Neutrophil (primary cell): ENCODE measurements around the gene PPL.

Source experiments
- H3K27ac ChIP-seq: fragments of 200-600 bp; sonication (generic); 2 replicates; pipeline ENCODE4 v1.5.1; 2016; ENCODE audit warnings: mild to moderate bottlenecking, moderate library complexity
- H3K27me3 ChIP-seq: fragments of 200-600 bp; sonication (generic); 2 replicates; pipeline ENCODE4 v1.6.0; 2016; ENCODE audit warnings: mild to moderate bottlenecking
- H3K36me3 ChIP-seq: fragments of 200-600 bp; sonication (generic); 2 replicates; pipeline ENCODE4 v1.5.1; 2017
- H3K4me1 ChIP-seq, 2 experiments: fragments of 200-600 bp in 1 of 2; sonication (generic) in 1 of 2; 1 replicate in 1 of 2; 2 replicates in 1 of 2; pipeline versions ENCODE4 v1.5.1 to v1.6.1; 2013 to 2016; ENCODE audit warnings: low read depth in 1 of 2, low read length in 1 of 2, mild to moderate bottlenecking in 1 of 2, moderate library complexity in 1 of 2; ENCODE audit not compliant: control insufficient read depth in 1 of 2, insufficient read depth in 1 of 2
- H3K4me3 ChIP-seq, 2 experiments: fragments of 200-600 bp in 1 of 2; sonication (generic) in 1 of 2; 1 replicate in 1 of 2; 2 replicates in 1 of 2; pipeline ENCODE4 v1.5.1; 2013 to 2016; ENCODE audit warnings: low read depth in 1 of 2, low read length in 1 of 2, mild to moderate bottlenecking in 1 of 2, moderate library complexity in 1 of 2
- H3K9me3 ChIP-seq: fragments of 200-600 bp; sonication (generic); 2 replicates; pipeline ENCODE4 v1.5.1; 2016
- TF ChIP-seq, protein P1 (sequence below): fragments of 200-600 bp; sonication (generic); IDR thresholded peaks from 2 replicates; pipeline ENCODE4 v1.5.1; 2016; ENCODE audit warnings: antibody characterized with exemption

Gene PPL

DNA sequence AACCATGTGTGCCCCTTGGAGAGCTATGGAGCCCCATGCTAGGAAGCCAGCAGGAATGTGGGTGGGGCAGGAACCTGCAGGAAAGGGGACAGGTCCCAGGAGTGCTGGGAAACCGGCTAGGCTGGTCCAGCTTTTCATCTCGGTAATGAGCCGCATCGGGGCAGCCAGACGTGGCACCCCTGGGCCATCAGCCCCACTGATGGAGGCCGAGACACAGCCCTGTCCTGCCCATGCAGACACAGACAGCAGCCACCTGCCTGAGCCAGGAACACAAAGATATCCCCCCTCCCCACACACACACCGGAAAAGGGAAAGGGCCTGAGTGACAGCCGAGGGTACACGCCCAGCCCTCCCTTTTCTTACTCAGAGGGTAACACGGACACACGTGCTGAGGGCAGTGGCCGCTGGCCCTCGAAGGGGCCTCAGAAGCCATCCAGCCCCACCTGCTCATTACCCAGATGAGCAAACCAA lies 18.1 kb downstream of the PPL start:
- H3K27ac ChIP-seq = no peak overlapping the region
- no peaks in the 10 kb centered on the region for H3K9me3 ChIP-seq
- no peaks in the 10 kb centered on the region for H3K4me1 ChIP-seq
- peaks cover 11% of the 10 kb centered on the region for H3K27me3 ChIP-seq
- H3K4me3 ChIP-seq = no peak overlapping the region
- H3K36me3 ChIP-seq = no peaks in the 10 kb centered on the region
- TF ChIP-seq, protein P1, sequence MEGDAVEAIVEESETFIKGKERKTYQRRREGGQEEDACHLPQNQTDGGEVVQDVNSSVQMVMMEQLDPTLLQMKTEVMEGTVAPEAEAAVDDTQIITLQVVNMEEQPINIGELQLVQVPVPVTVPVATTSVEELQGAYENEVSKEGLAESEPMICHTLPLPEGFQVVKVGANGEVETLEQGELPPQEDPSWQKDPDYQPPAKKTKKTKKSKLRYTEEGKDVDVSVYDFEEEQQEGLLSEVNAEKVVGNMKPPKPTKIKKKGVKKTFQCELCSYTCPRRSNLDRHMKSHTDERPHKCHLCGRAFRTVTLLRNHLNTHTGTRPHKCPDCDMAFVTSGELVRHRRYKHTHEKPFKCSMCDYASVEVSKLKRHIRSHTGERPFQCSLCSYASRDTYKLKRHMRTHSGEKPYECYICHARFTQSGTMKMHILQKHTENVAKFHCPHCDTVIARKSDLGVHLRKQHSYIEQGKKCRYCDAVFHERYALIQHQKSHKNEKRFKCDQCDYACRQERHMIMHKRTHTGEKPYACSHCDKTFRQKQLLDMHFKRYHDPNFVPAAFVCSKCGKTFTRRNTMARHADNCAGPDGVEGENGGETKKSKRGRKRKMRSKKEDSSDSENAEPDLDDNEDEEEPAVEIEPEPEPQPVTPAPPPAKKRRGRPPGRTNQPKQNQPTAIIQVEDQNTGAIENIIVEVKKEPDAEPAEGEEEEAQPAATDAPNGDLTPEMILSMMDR = no peak

DNA sequence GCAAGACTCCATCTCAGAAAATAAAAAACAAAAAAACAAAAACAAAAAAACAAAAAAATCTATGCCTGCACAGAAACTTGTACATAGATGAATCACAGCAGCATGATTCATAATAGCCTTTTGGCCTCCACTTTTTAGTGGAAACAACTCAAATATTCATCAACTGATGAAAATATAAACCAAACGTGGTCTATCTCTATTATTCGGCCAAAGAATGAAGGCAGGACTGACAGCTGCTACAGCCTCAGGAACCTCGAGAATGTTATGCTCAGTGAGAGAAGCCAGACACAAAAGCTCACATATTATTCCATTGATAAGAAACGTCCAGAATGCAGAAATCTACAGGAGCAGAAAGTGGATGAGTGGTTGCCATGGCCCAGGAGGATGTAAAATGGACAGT lies 19.8 kb downstream of the PPL start:
- TF ChIP-seq, protein P1 = no peak
- no peaks in the 10 kb centered on the region for H3K27me3 ChIP-seq
- H3K4me3 ChIP-seq = no peak overlapping the region
- H3K36me3 ChIP-seq = no peaks in the 10 kb centered on the region
- H3K27ac ChIP-seq = no peak overlapping the region
- H3K4me1 ChIP-seq = no peaks in the 10 kb centered on the region
- H3K9me3 ChIP-seq = no peaks in the 10 kb centered on the region

GRCh38 chr16:4915226-4915761 lies 21.7 kb downstream of the PPL start:
- Histone ChIP-seq H3K36me3 (no peaks in the 10 kb centered on the region), H3K4me1 (no peaks in the 10 kb centered on the region), H3K27ac (no peak overlapping the region), H3K27me3 (peaks cover 4% of the 10 kb centered on the region), H3K4me3 (no peak overlapping the region), H3K9me3 (no peaks in the 10 kb centered on the region)
- TF ChIP-seq, protein P1 = no peak

DNA sequence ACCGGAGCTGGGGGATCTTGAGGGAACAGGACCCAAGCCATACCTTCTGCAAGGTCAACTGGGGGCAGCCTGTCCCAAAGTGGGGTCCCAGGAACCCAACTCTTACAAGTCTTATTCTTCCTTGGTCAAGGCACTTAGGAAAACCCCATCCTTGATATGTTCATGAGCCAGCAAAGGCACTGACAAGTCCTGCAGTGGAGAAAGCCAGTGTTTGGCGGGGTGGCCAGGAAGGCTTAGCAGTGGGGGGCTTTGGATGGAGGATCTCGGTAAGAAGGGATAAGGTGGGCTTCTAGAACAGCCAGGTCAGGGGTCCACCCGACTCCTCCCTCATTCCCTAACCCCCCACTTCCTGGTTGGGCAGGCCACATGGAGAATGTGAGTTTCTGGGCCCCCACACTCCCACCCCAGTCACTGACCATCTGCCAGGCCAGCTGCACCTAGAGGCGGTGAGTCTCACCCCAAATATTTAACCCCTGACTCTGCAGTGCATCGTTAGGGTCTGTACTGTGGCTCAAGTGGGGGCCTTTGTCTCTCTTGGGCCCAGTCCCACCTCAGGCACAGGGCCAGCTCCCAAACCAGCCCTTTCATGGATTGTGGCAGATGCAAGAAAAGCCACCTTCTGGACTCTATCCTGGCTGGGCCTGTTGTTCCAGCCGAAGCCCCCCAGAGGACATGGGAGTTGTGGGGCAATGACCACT lies 22.3 kb downstream of the PPL start:
- H3K9me3 ChIP-seq = no peaks in the 10 kb centered on the region
- H3K27me3 ChIP-seq = peaks cover 4% of the 10 kb centered on the region
- H3K27ac ChIP-seq = no peak overlapping the region
- no peak overlapping the region for H3K4me3 ChIP-seq
- H3K4me1 ChIP-seq = no peaks in the 10 kb centered on the region
- H3K36me3 ChIP-seq = no peaks in the 10 kb centered on the region
- TF ChIP-seq, protein P1 = no peak

GRCh38 chr16:4913774-4914525 lies 23.0 kb downstream of the PPL start:
- H3K27me3 ChIP-seq = peaks cover 4% of the 10 kb centered on the region
- H3K4me3 ChIP-seq = no peak overlapping the region
- H3K4me1 ChIP-seq = no peaks in the 10 kb centered on the region
- H3K9me3 ChIP-seq = no peaks in the 10 kb centered on the region
- no peak overlapping the region for H3K27ac ChIP-seq
- TF ChIP-seq, protein P1 = no peak
- no peaks in the 10 kb centered on the region for H3K36me3 ChIP-seq
